Stomach smooth muscle (tissue), 2 donors: ENCODE measurements around the gene PRPH.
"Not testable (repeated sequence)": the region's sequence is repeated elsewhere in the genome, so short reads cannot be mapped to it uniquely, and the experiment has no call there.

ENCODE experiments used
- H3K27ac ChIP-seq: one replicate; pipeline ENCODE4 v1.7.0; 2013; ENCODE audit warnings: mild to moderate bottlenecking, low read length, inconsistent platforms
- H3K27me3 ChIP-seq, 2 donors: one replicate each; pipeline ENCODE4 v1.7.0; 2013; ENCODE audit warnings: low read length in 2 of 2; ENCODE audit not compliant: insufficient read depth in 2 of 2, control insufficient read depth in 1 of 2
- H3K36me3 ChIP-seq, 2 donors: one replicate each; pipeline ENCODE4 v1.7.0; 2013; ENCODE audit warnings: low read length in 2 of 2; ENCODE audit not compliant: control insufficient read depth in 2 of 2, insufficient read depth in 2 of 2
- H3K4me1 ChIP-seq: one replicate; pipeline ENCODE4 v1.7.0; 2013; ENCODE audit warnings: low read length; ENCODE audit not compliant: control insufficient read depth, insufficient read depth
- H3K4me3 ChIP-seq, 2 donors: one replicate each; pipeline ENCODE4 v1.7.0; 2013; ENCODE audit warnings: low read length in 2 of 2
- H3K9ac ChIP-seq, 2 donors: one replicate each; pipeline ENCODE4 v1.7.0; 2013; ENCODE audit warnings: low read length in 2 of 2, mild to moderate bottlenecking in 1 of 2
- H3K9me3 ChIP-seq, 2 donors: one replicate each; pipeline ENCODE4 v1.7.0; 2013; ENCODE audit warnings: low read length in 2 of 2; ENCODE audit not compliant: control insufficient read depth in 2 of 2
- donor health status: healthy.
- donor health status: Pancreatic carcinoma.

Gene PRPH

GRCh38 chr12:49295082-49295936, at the start of gene PRPH:
TSS of gene PRPH (plus strand) at chr12:49295147. CDS start at chr12:49295201, 54 bp downstream.
- Histone ChIP-seq H3K9me3 (no peaks in the 10 kb centered on the region), H3K4me3 (peak within 1 kb of the TSS in 1 of 2 donors; percentile 8), H3K27ac (no peak within 1 kb of the TSS), H3K4me1 (peaks cover 24% of the 10 kb centered on the region), H3K9ac (no peak within 1 kb of the TSS), H3K27me3 (peaks cover 42% of the 10 kb centered on the region in 2 donors), H3K36me3 (no peaks in the 10 kb centered on the region)

- H3K9ac ChIP-seq, result no peak overlapping the region
- no peaks in the 10 kb centered on the region for H3K27me3 ChIP-seq
- H3K36me3 ChIP-seq, result no peaks in the 10 kb centered on the region
- no peak overlapping the region for H3K4me3 ChIP-seq
- no peaks in the 10 kb centered on the region for H3K4me1 ChIP-seq
- no peak overlapping the region for H3K27ac ChIP-seq
- no peaks in the 10 kb centered on the region for H3K9me3 ChIP-seq
Measured at GRCh38 chr12:49251357-49251756, 43.6 kb upstream of the PRPH start.

- no peak overlapping the region for H3K4me3 ChIP-seq
- H3K27me3 ChIP-seq, result no peaks in the 10 kb centered on the region
- no peaks in the 10 kb centered on the region for H3K36me3 ChIP-seq
- no peak overlapping the region for H3K9ac ChIP-seq
- no peaks in the 10 kb centered on the region for H3K9me3 ChIP-seq
- no peak overlapping the region for H3K27ac ChIP-seq
- H3K4me1 ChIP-seq, result no peaks in the 10 kb centered on the region
Measured at GRCh38 chr12:49253033-49253623, 41.8 kb upstream of the PRPH start.

GRCh38 chr12:49255456-49255855, 39.5 kb upstream of the PRPH start:
- not testable (repeated sequence) for H3K9ac ChIP-seq, H3K27ac ChIP-seq

GRCh38 chr12:49255857-49256637, 38.9 kb upstream of the PRPH start:
- Histone ChIP-seq H3K9me3 (no peaks in the 10 kb centered on the region), H3K9ac (no peak overlapping the region), H3K4me3 (no peak overlapping the region), H3K36me3 (no peaks in the 10 kb centered on the region), H3K27me3 (no peaks in the 10 kb centered on the region), H3K27ac (no peak overlapping the region), H3K4me1 (no peaks in the 10 kb centered on the region)

More at GRCh38 chr12:49255456-49255855, 39.5 kb upstream of the PRPH start:
- not testable (repeated sequence) for H3K9me3 ChIP-seq, H3K27me3 ChIP-seq, H3K4me1 ChIP-seq, H3K4me3 ChIP-seq, H3K36me3 ChIP-seq

GRCh38 chr12:49257508-49258184, 37.3 kb upstream of the PRPH start:
- not testable (repeated sequence) for H3K9ac ChIP-seq, H3K36me3 ChIP-seq, H3K4me1 ChIP-seq, H3K9me3 ChIP-seq, H3K27ac ChIP-seq, H3K4me3 ChIP-seq, H3K27me3 ChIP-seq

GRCh38 chr12:49259452-49259851, 35.5 kb upstream of the PRPH start:
- Histone ChIP-seq H3K4me1 (no peaks in the 10 kb centered on the region), H3K9ac (no peak overlapping the region), H3K4me3 (no peak overlapping the region), H3K9me3 (no peaks in the 10 kb centered on the region), H3K27ac (no peak overlapping the region), H3K36me3 (no peaks in the 10 kb centered on the region), H3K27me3 (peaks cover 0 to 7% of the 10 kb centered on the region in 2 donors)

GRCh38 chr12:49260166-49260565, 34.8 kb upstream of the PRPH start:
- H3K9me3 ChIP-seq, result no peaks in the 10 kb centered on the region
- H3K36me3 ChIP-seq, result no peaks in the 10 kb centered on the region
- H3K4me1 ChIP-seq, result peaks cover 3% of the 10 kb centered on the region
- H3K9ac ChIP-seq, result no peak overlapping the region
- H3K27ac ChIP-seq, result no peak overlapping the region
- no peak overlapping the region for H3K4me3 ChIP-seq
- peaks cover 0 to 9% of the 10 kb centered on the region in 2 donors for H3K27me3 ChIP-seq

- Histone ChIP-seq H3K27me3 (peaks cover 0 to 9% of the 10 kb centered on the region in 2 donors), H3K4me3 (no peak overlapping the region), H3K27ac (no peak overlapping the region), H3K9ac (no peak overlapping the region), H3K9me3 (no peaks in the 10 kb centered on the region), H3K4me1 (peaks cover 3% of the 10 kb centered on the region), H3K36me3 (no peaks in the 10 kb centered on the region)
Measured at GRCh38 chr12:49260571-49261363, 34.2 kb upstream of the PRPH start.

- Histone ChIP-seq H3K4me1 (peaks cover 3% of the 10 kb centered on the region), H3K36me3 (no peaks in the 10 kb centered on the region), H3K27me3 (peaks cover 0 to 9% of the 10 kb centered on the region in 2 donors), H3K4me3 (no peak overlapping the region), H3K9ac (no peak overlapping the region), H3K27ac (no peak overlapping the region), H3K9me3 (no peaks in the 10 kb centered on the region)
Measured at GRCh38 chr12:49261721-49262120, 33.2 kb upstream of the PRPH start.
